ENCODE data around the gene PAK5. TPM values are rescaled to one million over a fixed set of nuclear protein-coding genes. Genes with fewer than 3 reads are reported as not detected.

The PAK5 gene
- total RNA-seq, 1 experiment from 2014 or later: not detected

- ATAC-seq: no peak
- no peaks in the 10 kb centered on the region; a peak in 1 of 4 replicates for H3K9me3 ChIP-seq (ENCODE audit: control insufficient read depth in 1 of 2, insufficient read depth in 1 of 2, low read depth in 1 of 2, low read length in 2 of 2)
- H3K27ac ChIP-seq (ENCODE audit: low read depth, low read length): no peak overlapping the region
- H3K27me3 ChIP-seq (ENCODE audit: insufficient read depth, low read length): no peaks in the 10 kb centered on the region
- H3K79me2 ChIP-seq (ENCODE audit: insufficient read depth, low read length): no peaks in the 10 kb centered on the region
- no peaks in the 10 kb centered on the region for H3K4me1 ChIP-seq (ENCODE audit: control insufficient read depth in 1 of 2, insufficient read depth in 2 of 2, low read length in 2 of 2)
- no peaks in the 10 kb centered on the region for H4K20me1 ChIP-seq (ENCODE audit: insufficient read depth)
- POLR2A ChIA-PET: no interaction called here
- intact Hi-C loops (cut with micrococcal nuclease): no loop called here
- no peak for TF ChIP-seq EGR1 (IDR thresholded peaks at IDR 0.05; ENCODE audit: low read depth)
- H3K9me2 ChIP-seq (ENCODE audit: insufficient read depth): no peaks in the 10 kb centered on the region
- no peaks in the 10 kb centered on the region for H3K36me3 ChIP-seq (ENCODE audit: control insufficient read depth in 1 of 2, insufficient read depth in 2 of 2, low read length in 2 of 2)
- no peak overlapping the region for H2AFZ ChIP-seq (ENCODE audit: low read depth, low read length, poor library complexity, severe bottlenecking)
- no peak overlapping the region for H3K4me3 ChIP-seq (replicated peaks in 1 of 2; ENCODE audit: low read depth in 1 of 2, low read length in 2 of 2)
- CTCF ChIA-PET: no interaction called here
- H3K9ac ChIP-seq (ENCODE audit: low read length): no peak overlapping the region
- H3K4me2 ChIP-seq (ENCODE audit: low read length): no peak overlapping the region
- RAD21 ChIA-PET (ENCODE audit: low non-redundant PET in 1 of 2, low total read pairs in 2 of 2, uncharacterized antibody in 2 of 2, unreplicated experiment in 2 of 2): no interaction called here
- BruUV-seq (replicated peaks): no TSS peak
- no peak for DNase-seq (ENCODE audit: low read depth, low spot score)
Observed at GRCh38 chr20:9852566-9852965, 13.7 kb upstream of the PAK5 start.

- no peak overlapping the region for H3K4me3 ChIP-seq (replicated peaks in 1 of 2; ENCODE audit: low read depth in 1 of 2, low read length in 2 of 2)
- H3K4me2 ChIP-seq (ENCODE audit: low read length): no peak overlapping the region
- POLR2A ChIA-PET: no interaction called here
- H3K36me3 ChIP-seq (ENCODE audit: control insufficient read depth in 1 of 2, insufficient read depth in 2 of 2, low read length in 2 of 2): no peaks in the 10 kb centered on the region
- intact Hi-C loops (cut with micrococcal nuclease): no loop called here
- no peak overlapping the region for H3K27ac ChIP-seq (ENCODE audit: low read depth, low read length)
- no peaks in the 10 kb centered on the region for H3K9me2 ChIP-seq (ENCODE audit: insufficient read depth)
- no peaks in the 10 kb centered on the region for H4K20me1 ChIP-seq (ENCODE audit: insufficient read depth)
- no peak for DNase-seq (ENCODE audit: low read depth, low spot score)
- H3K27me3 ChIP-seq (ENCODE audit: insufficient read depth, low read length): no peaks in the 10 kb centered on the region
- no peaks in the 10 kb centered on the region for H3K79me2 ChIP-seq (ENCODE audit: insufficient read depth, low read length)
- CTCF ChIA-PET: no interaction called here
- H2AFZ ChIP-seq (ENCODE audit: low read depth, low read length, poor library complexity, severe bottlenecking): no peak overlapping the region
- no peaks in the 10 kb centered on the region for H3K9me3 ChIP-seq (ENCODE audit: control insufficient read depth in 1 of 2, insufficient read depth in 1 of 2, low read depth in 1 of 2, low read length in 2 of 2)
- RAD21 ChIA-PET (ENCODE audit: low non-redundant PET in 1 of 2, low total read pairs in 2 of 2, uncharacterized antibody in 2 of 2, unreplicated experiment in 2 of 2): no interaction called here
- ATAC-seq: no peak
- BruUV-seq (replicated peaks): no TSS peak
- H3K9ac ChIP-seq (ENCODE audit: low read length): no peak overlapping the region
- no peaks in the 10 kb centered on the region for H3K4me1 ChIP-seq (ENCODE audit: control insufficient read depth in 1 of 2, insufficient read depth in 2 of 2, low read length in 2 of 2)
- TF ChIP-seq ATF3 (IDR thresholded peaks at IDR 0.05) (no peak), MAX (IDR thresholded peaks at IDR 0.05) (no peak), RAD21 (IDR thresholded peaks at IDR 0.05; ENCODE audit: low read depth) (no peak), CEBPB (IDR thresholded peaks at IDR 0.05; ENCODE audit: low read depth) (no peak), CBX3 (IDR thresholded peaks at IDR 0.05; ENCODE audit: low read depth) (no peak), REST (IDR thresholded peaks at IDR 0.05; ENCODE audit: low read depth) (no peak), POLR2AphosphoS5 (IDR thresholded peaks at IDR 0.05; ENCODE audit: low read depth, low read length) (no peak), SIN3A (IDR thresholded peaks at IDR 0.05; ENCODE audit: low read depth) (no peak), CTCF (IDR thresholded peaks at IDR 0.05 in 2 of 3, conservative IDR thresholded peaks at IDR 0.05 in 1 of 3; ENCODE audit: borderline replicate concordance in 1 of 3, insufficient read depth in 1 of 3, low read depth in 2 of 3, low read length in 2 of 3) (no peak), ELF1 (IDR thresholded peaks at IDR 0.05; ENCODE audit: borderline replicate concordance, low read depth) (no peak), FOSL1 (IDR thresholded peaks at IDR 0.05; ENCODE audit: low read depth) (no peak), POLR2A (IDR thresholded peaks at IDR 0.05; ENCODE audit: borderline replicate concordance, extremely low read depth, insufficient read depth, insufficient read length) (no peak), SRF (IDR thresholded peaks at IDR 0.05; ENCODE audit: low read depth) (no peak)
Observed at GRCh38 chr20:9839626-9840025, 750 bp upstream of the PAK5 start.
